Gastrocnemius medialis (tissue), 4 donors: ENCODE results near the gene ONECUT3.

Experiments used
- POLR2A ChIP-seq, 2 donors: fragments of 450-650 bp; IDR thresholded peaks; one replicate each; pipeline ENCODE4 v1.6.1; 2017; ENCODE audit warnings: antibody characterized with exemption in 2 of 2, mild to moderate bottlenecking in 2 of 2, moderate library complexity in 2 of 2
- TF ChIP-seq, protein P1 (sequence below), 5 experiments: fragments of 450-650 bp in 3 of 5; fragments of 200-600 bp in 2 of 5; sonication (generic) in 2 of 5; IDR thresholded peaks in 4 of 5; conservative IDR thresholded peaks in 1 of 5; 1 replicate in 4 of 5; 2 replicates in 1 of 5; pipeline ENCODE4 v1.5.1; 2016 to 2019; ENCODE audit warnings: antibody characterized with exemption in 5 of 5, mild to moderate bottlenecking in 3 of 5, moderate library complexity in 3 of 5

GRCh38 chr19:1742989-1743696 lies 10.2 kb upstream of the ONECUT3 start:
- TF ChIP-seq, protein P1, sequence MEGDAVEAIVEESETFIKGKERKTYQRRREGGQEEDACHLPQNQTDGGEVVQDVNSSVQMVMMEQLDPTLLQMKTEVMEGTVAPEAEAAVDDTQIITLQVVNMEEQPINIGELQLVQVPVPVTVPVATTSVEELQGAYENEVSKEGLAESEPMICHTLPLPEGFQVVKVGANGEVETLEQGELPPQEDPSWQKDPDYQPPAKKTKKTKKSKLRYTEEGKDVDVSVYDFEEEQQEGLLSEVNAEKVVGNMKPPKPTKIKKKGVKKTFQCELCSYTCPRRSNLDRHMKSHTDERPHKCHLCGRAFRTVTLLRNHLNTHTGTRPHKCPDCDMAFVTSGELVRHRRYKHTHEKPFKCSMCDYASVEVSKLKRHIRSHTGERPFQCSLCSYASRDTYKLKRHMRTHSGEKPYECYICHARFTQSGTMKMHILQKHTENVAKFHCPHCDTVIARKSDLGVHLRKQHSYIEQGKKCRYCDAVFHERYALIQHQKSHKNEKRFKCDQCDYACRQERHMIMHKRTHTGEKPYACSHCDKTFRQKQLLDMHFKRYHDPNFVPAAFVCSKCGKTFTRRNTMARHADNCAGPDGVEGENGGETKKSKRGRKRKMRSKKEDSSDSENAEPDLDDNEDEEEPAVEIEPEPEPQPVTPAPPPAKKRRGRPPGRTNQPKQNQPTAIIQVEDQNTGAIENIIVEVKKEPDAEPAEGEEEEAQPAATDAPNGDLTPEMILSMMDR (IDR thresholded peaks at IDR 0.05 in 4 of 5, conservative IDR thresholded peaks at IDR 0.05 in 1 of 5), result no peak
- no peak for TF ChIP-seq POLR2A (IDR thresholded peaks at IDR 0.05)
